ENCODE data around the gene ALS2CL. TPM values are rescaled to one million over a fixed set of nuclear protein-coding genes. Genes with fewer than 3 reads are reported as not detected.

Gene ALS2CL
- total and polyA plus RNA-seq, 9 donors: 3.3 to 13.2 (median 6.2) TPM

- intact Hi-C loops (cut with DNase I): no loop called here
- Histone ChIP-seq H3K27me3 (no peaks in the 10 kb centered on the region), H3K4me3 (no peak overlapping the region), H3K27ac (no peak overlapping the region), H3K9me3 (no peaks in the 10 kb centered on the region), H3K4me1 (ENCODE audit: insufficient read depth) (no peaks in the 10 kb centered on the region), H3K36me3 (no peaks in the 10 kb centered on the region)
- TF ChIP-seq POLR2A (IDR thresholded peaks at IDR 0.05) (no peak), EP300 (IDR thresholded peaks at IDR 0.05) (no peak), CTCF (IDR thresholded peaks at IDR 0.05) (no peak)
- DNase-seq: peak in 2 of 5 donors; percentile 1 to 12
- WGBS, 3 donors: 88 to 93% (median 91%) methylated on average over 7 of the region's 7 CpGs
These were observed 16.8 kb upstream of the ALS2CL start for GRCh38 chr3:46710229-46710628.

GRCh38 chr3:46709721-46710120 is 16.2 kb upstream of the ALS2CL start:
- WGBS, 3 donors: 85 to 94% (median 88%) methylated on average over 6 of the region's 6 CpGs
- H3K27me3 ChIP-seq: no peaks in the 10 kb centered on the region
- intact Hi-C loops (cut with DNase I): loop anchor here (5.0 to 10.0 kb wide), 7 partner anchors 143 to 615 kb away; no protein-coding TSS in a partner anchor

GRCh38 chr3:46709157-46709654 is 15.7 kb upstream of the ALS2CL start:
- TF ChIP-seq EP300 (IDR thresholded peaks at IDR 0.05) (no peak), POLR2A (IDR thresholded peaks at IDR 0.05) (no peak), CTCF (IDR thresholded peaks at IDR 0.05) (no peak)
- WGBS, 3 donors: 93 to 96% (median 95%) methylated on average over 7 of the region's 7 CpGs
- Histone ChIP-seq H3K4me3 (no peak overlapping the region), H3K27ac (no peak overlapping the region), H3K4me1 (ENCODE audit: insufficient read depth) (no peaks in the 10 kb centered on the region), H3K27me3 (no peaks in the 10 kb centered on the region), H3K9me3 (no peaks in the 10 kb centered on the region), H3K36me3 (no peaks in the 10 kb centered on the region)
- intact Hi-C loops (cut with DNase I): loop anchor here (5.0 to 10.0 kb wide), 7 partner anchors 143 to 616 kb away; no protein-coding TSS in a partner anchor
- DNase-seq: peak in 2 of 5 donors; percentile 2 to 19

More at GRCh38 chr3:46709721-46710120, 16.2 kb upstream of the ALS2CL start:
- Histone ChIP-seq H3K4me3 (no peak overlapping the region), H3K27ac (no peak overlapping the region), H3K4me1 (ENCODE audit: insufficient read depth) (no peaks in the 10 kb centered on the region), H3K36me3 (no peaks in the 10 kb centered on the region), H3K9me3 (no peaks in the 10 kb centered on the region)
- DNase-seq: peak in 2 of 5 donors; percentile 10 to 17
- TF ChIP-seq POLR2A (IDR thresholded peaks at IDR 0.05) (no peak), EP300 (IDR thresholded peaks at IDR 0.05) (no peak), CTCF (IDR thresholded peaks at IDR 0.05) (no peak)

GRCh38 chr3:46708401-46709156 is 15.1 kb upstream of the ALS2CL start:
- no peak overlapping the region for H3K27ac ChIP-seq
- no peaks in the 10 kb centered on the region for H3K36me3 ChIP-seq
- no peaks in the 10 kb centered on the region for H3K4me1 ChIP-seq (ENCODE audit: insufficient read depth)
- intact Hi-C loops (cut with DNase I): loop anchor here (5.0 to 10.0 kb wide), 7 partner anchors 144 to 616 kb away; no protein-coding TSS in a partner anchor
- WGBS, 3 donors: 85 to 93% (median 86%) methylated on average over 11 of the region's 11 CpGs
- DNase-seq: peak in 3 of 5 donors; percentile 4 to 22 (median 9)
- TF ChIP-seq CTCF (IDR thresholded peaks at IDR 0.05) (no peak), POLR2A (IDR thresholded peaks at IDR 0.05) (no peak), EP300 (IDR thresholded peaks at IDR 0.05) (no peak)
- no peak overlapping the region for H3K4me3 ChIP-seq
- no peaks in the 10 kb centered on the region for H3K9me3 ChIP-seq
- no peaks in the 10 kb centered on the region for H3K27me3 ChIP-seq

Measured in ovary (tissue), 9 donors.